HG02763 (cell line): ENCODE measurements around the gene GRIK4.

Experiments used
- ATAC-seq: cut with Tn5 transposase; IDR thresholded peaks from one replicate; pipeline ENCODE4 v1.9.1; 2021; ENCODE audit warnings: mild to moderate bottlenecking, moderate library complexity; ENCODE audit not compliant: unreplicated experiment

GRIK4 gene

GRCh38 chr11:120931057-120931779, 419.7 kb downstream of the GRIK4 start:
- ATAC-seq: no peak

- no peak for ATAC-seq
Measured at GRCh38 chr11:120932305-120932915, 420.9 kb downstream of the GRIK4 start.

GRCh38 chr11:120936356-120936755, 424.8 kb downstream of the GRIK4 start:
- ATAC-seq: no peak

GRCh38 chr11:120937501-120937900, 426.0 kb downstream of the GRIK4 start:
- no peak for ATAC-seq

- ATAC-seq: no peak
Measured at GRCh38 chr11:120938260-120938659, 426.7 kb downstream of the GRIK4 start.

- no peak for ATAC-seq
Measured at GRCh38 chr11:120940160-120940848, 428.8 kb downstream of the GRIK4 start.

GRCh38 chr11:120941000-120941399, 429.5 kb downstream of the GRIK4 start:
- ATAC-seq: no peak

GRCh38 chr11:120942701-120943100, 431.2 kb downstream of the GRIK4 start:
- no peak for ATAC-seq

- no peak for ATAC-seq
Measured at GRCh38 chr11:120945042-120945441, 433.5 kb downstream of the GRIK4 start.

- ATAC-seq: no peak
Measured at GRCh38 chr11:120950880-120951279, 439.3 kb downstream of the GRIK4 start.

GRCh38 chr11:120952461-120953434, 441.2 kb downstream of the GRIK4 start:
- no peak for ATAC-seq

GRCh38 chr11:120954381-120954780, 442.8 kb downstream of the GRIK4 start:
- ATAC-seq: no peak

- ATAC-seq: no peak
Measured at GRCh38 chr11:120956710-120957495, 445.4 kb downstream of the GRIK4 start.

- no peak for ATAC-seq
Measured at GRCh38 chr11:120958185-120958584, 446.6 kb downstream of the GRIK4 start.

- no peak for ATAC-seq
Measured at GRCh38 chr11:120959189-120959588, 447.6 kb downstream of the GRIK4 start.

- ATAC-seq: no peak
Measured at GRCh38 chr11:120964857-120965256, 453.3 kb downstream of the GRIK4 start.

GRCh38 chr11:120966840-120967239, 455.3 kb downstream of the GRIK4 start:
- no peak for ATAC-seq

GRCh38 chr11:120969993-120970392, 458.4 kb downstream of the GRIK4 start:
- ATAC-seq: no peak

GRCh38 chr11:120971825-120972224, 460.3 kb downstream of the GRIK4 start:
- ATAC-seq: no peak

GRCh38 chr11:120972621-120973020, 461.1 kb downstream of the GRIK4 start:
- no peak for ATAC-seq
